Activated CD8-positive, alpha-beta memory T cell treated with anti-CD3 and anti-CD28 coated beads for 4 hours (primary cell): ENCODE measurements around the gene DMXL2.
"Not testable (repeated sequence)": the region's sequence is repeated elsewhere in the genome, so short reads cannot be mapped to it uniquely, and the experiment has no call there.

Experiments
- DNase-seq, 2 donors: peaks; one replicate each; pipeline ENCODE4 v3.0.0-alpha.2; 2020; ENCODE audit warnings: low read depth in 2 of 2

Gene DMXL2

GRCh38 chr15:51576286-51576850 is 46.2 kb downstream of the DMXL2 start:
- no peak for DNase-seq

- no peak for DNase-seq
These were observed 46.8 kb downstream of the DMXL2 start for GRCh38 chr15:51575775-51576174.

- DNase-seq = not testable (repeated sequence)
These were observed 49.2 kb downstream of the DMXL2 start for GRCh38 chr15:51573352-51573751.

- not testable (repeated sequence) for DNase-seq
These were observed 53.4 kb downstream of the DMXL2 start for GRCh38 chr15:51568939-51569784.

GRCh38 chr15:51561271-51561670 is 61.3 kb downstream of the DMXL2 start:
- no peak for DNase-seq

GRCh38 chr15:51558876-51559275 is 63.7 kb downstream of the DMXL2 start:
- no peak for DNase-seq

- DNase-seq = no peak
These were observed 64.2 kb downstream of the DMXL2 start for GRCh38 chr15:51558411-51558810.

GRCh38 chr15:51550841-51551240 is 71.7 kb downstream of the DMXL2 start:
- no peak for DNase-seq

GRCh38 chr15:51547656-51548055 is 74.9 kb downstream of the DMXL2 start:
- no peak for DNase-seq

GRCh38 chr15:51536965-51537574 is 85.5 kb downstream of the DMXL2 start:
- DNase-seq = no peak

GRCh38 chr15:51533672-51534398 is 88.7 kb downstream of the DMXL2 start:
- DNase-seq = no peak

GRCh38 chr15:51526955-51527354 is 95.6 kb downstream of the DMXL2 start:
- no peak for DNase-seq

GRCh38 chr15:51524376-51524775 is 98.2 kb downstream of the DMXL2 start:
- no peak for DNase-seq

GRCh38 chr15:51516291-51516690 is 106.3 kb downstream of the DMXL2 start:
- DNase-seq = no peak

GRCh38 chr15:51505251-51505650 is 117.3 kb downstream of the DMXL2 start:
- no peak for DNase-seq

GRCh38 chr15:51503003-51503402 is 119.6 kb downstream of the DMXL2 start:
- no peak for DNase-seq

- DNase-seq = no peak
These were observed 123.1 kb downstream of the DMXL2 start for GRCh38 chr15:51499379-51499976.

GRCh38 chr15:51497806-51498205 is 124.8 kb downstream of the DMXL2 start:
- DNase-seq = no peak

GRCh38 chr15:51496246-51496645 is 126.3 kb downstream of the DMXL2 start:
- no peak for DNase-seq

- no peak for DNase-seq
These were observed 127.9 kb downstream of the DMXL2 start for GRCh38 chr15:51494411-51495314.

- no peak for DNase-seq
These were observed 128.7 kb downstream of the DMXL2 start for GRCh38 chr15:51493892-51494291.
